T-helper 2 cell treated with Interferon-gamma antibody and Interleukin-4, amounts not matched to agents 100 ng/mL and 5 ng/mL, for 36 hours (primary cell): ENCODE results near the gene FEM1B. TPM values are rescaled to one million over a fixed set of nuclear protein-coding genes. Genes with fewer than 3 reads are reported as not detected.
"Not testable (repeated sequence)": the region's sequence is repeated elsewhere in the genome, so short reads cannot be mapped to it uniquely, and the experiment has no call there.

Source experiments
- intact Hi-C: fragments of 100-400 bp; cut with micrococcal nuclease; formaldehyde crosslinking; loops from one replicate; pipeline ENCODE4 v1.15.1; 2023
- total RNA-seq: library from RNA; stranded (reverse); gene quantifications from 2 replicates; pipeline ENCODE4 v1.2.3, GENCODE V29; 2022

Gene FEM1B
- 38.3 and 50.0 TPM in 2 replicates for total RNA-seq

- intact Hi-C loops, result loop anchor here (1.0 to 10.0 kb wide), 6 partner anchors 21 to 756 kb away; partner anchors contain the start of genes ANP32A, C15orf61, CLN6 and RNU6-1
Measured at GRCh38 chr15:68277603-68278344, at the start of gene FEM1B. Gene FEM1B (plus strand): TSS chr15:68277745. CDS start chr15:68278418, 673 bp downstream.

GRCh38 chr15:68228143-68228970, 49.2 kb upstream of the FEM1B start:
- intact Hi-C loops, result loop anchor here (2.0 kb wide), 1 partner anchor 18 kb away; no protein-coding TSS in a partner anchor

- intact Hi-C loops, result loop anchor here (1.0 to 2.0 kb wide), 3 partner anchors 18 to 175 kb away; partner anchors contain the start of gene PIAS1
Measured at GRCh38 chr15:68228971-68229385, 48.6 kb upstream of the FEM1B start.

- intact Hi-C loops, result loop anchor here (1.0 to 2.0 kb wide), 3 partner anchors 19 to 175 kb away; partner anchors contain the start of gene PIAS1
Measured at GRCh38 chr15:68229386-68230156, 48.0 kb upstream of the FEM1B start, which contains the start of gene CLN6. Gene CLN6 (minus strand): TSS chr15:68229728. CDS start chr15:68229584, 144 bp downstream.

- intact Hi-C loops, result no loop called here
Measured at GRCh38 chr15:68230157-68231100, 47.1 kb upstream of the FEM1B start.

GRCh38 chr15:68231102-68231818, 46.3 kb upstream of the FEM1B start:
- intact Hi-C loops, result no loop called here

GRCh38 chr15:68232449-68232848, 45.1 kb upstream of the FEM1B start:
- intact Hi-C loops, result no loop called here

- intact Hi-C loops, result no loop called here
Measured at GRCh38 chr15:68232937-68233336, 44.6 kb upstream of the FEM1B start.

- intact Hi-C loops, result no loop called here
Measured at GRCh38 chr15:68234060-68234459, 43.5 kb upstream of the FEM1B start.

GRCh38 chr15:68234520-68234919, 43.0 kb upstream of the FEM1B start:
- intact Hi-C loops, result not testable (repeated sequence)

GRCh38 chr15:68235022-68235421, 42.5 kb upstream of the FEM1B start:
- intact Hi-C loops, result no loop called here

- intact Hi-C loops, result no loop called here
Measured at GRCh38 chr15:68239025-68239424, 38.5 kb upstream of the FEM1B start.

GRCh38 chr15:68241088-68241935, 36.2 kb upstream of the FEM1B start:
- intact Hi-C loops, result no loop called here

GRCh38 chr15:68244235-68244634, 33.3 kb upstream of the FEM1B start:
- intact Hi-C loops, result no loop called here

GRCh38 chr15:68249058-68249713, 28.4 kb upstream of the FEM1B start:
- intact Hi-C loops, result no loop called here

GRCh38 chr15:68252925-68253534, 24.5 kb upstream of the FEM1B start:
- intact Hi-C loops, result loop anchor here (1.0 to 10.0 kb wide), 3 partner anchors 53 to 422 kb away; no protein-coding TSS in a partner anchor
